ENCODE measurements around the gene NTM. TPM values are rescaled to one million over a fixed set of nuclear protein-coding genes. Genes with fewer than 3 reads are reported as not detected.

NTM gene
- total and polyA plus RNA-seq, 12 donors = 0.43 to 3.0 (median 1.3) TPM

- Histone ChIP-seq H3K36me3 (no peaks in the 10 kb centered on the region), H3K27me3 (peaks cover 0 to 10% (median 4%) of the 10 kb centered on the region in 7 donors), H3K4me1 (no peaks in the 10 kb centered on the region), H3K9me3 (no peaks in the 10 kb centered on the region), H3K27ac (no peak overlapping the region), H3K4me3 (no peak overlapping the region)
- DNase-seq = no peak
- no peak for ATAC-seq
- 61 to 71% methylated on average over 3 of the region's 3 CpGs for WGBS, 2 donors
- TF ChIP-seq CTCF (IDR thresholded peaks at IDR 0.05) = no peak
- intact Hi-C loops (cut with DNase I) = no loop called here
Observed at GRCh38 chr11:131977854-131978253, 607.4 kb downstream of the NTM start.

GRCh38 chr11:131978351-131978750 is 607.9 kb downstream of the NTM start:
- intact Hi-C loops (cut with DNase I) = no loop called here
- H3K36me3 ChIP-seq = no peaks in the 10 kb centered on the region
- 65 to 69% methylated on average over 5 of the region's 5 CpGs for WGBS, 2 donors
- H3K9me3 ChIP-seq = peaks cover 0 to 3% (median 0%) of the 10 kb centered on the region in 11 donors
- no peak for ATAC-seq
- no peak for DNase-seq
- no peak for TF ChIP-seq CTCF (IDR thresholded peaks at IDR 0.05)
- no peak overlapping the region for H3K4me3 ChIP-seq
- H3K27ac ChIP-seq = no peak overlapping the region
- peaks cover 0 to 10% (median 4%) of the 10 kb centered on the region in 7 donors for H3K27me3 ChIP-seq
- H3K4me1 ChIP-seq = no peaks in the 10 kb centered on the region

- H3K27me3 ChIP-seq = peaks cover 0 to 10% (median 4%) of the 10 kb centered on the region in 7 donors
- no peak for DNase-seq
- no peaks in the 10 kb centered on the region for H3K4me1 ChIP-seq
- ATAC-seq = no peak
- no peak overlapping the region for H3K27ac ChIP-seq
- peaks cover 0 to 10% (median 0%) of the 10 kb centered on the region in 11 donors for H3K9me3 ChIP-seq
- TF ChIP-seq CTCF (IDR thresholded peaks at IDR 0.05) = no peak
- no peak overlapping the region for H3K4me3 ChIP-seq
- H3K36me3 ChIP-seq = no peaks in the 10 kb centered on the region
- intact Hi-C loops (cut with DNase I) = no loop called here
- WGBS, 2 donors = 87 to 88% methylated on average over 3 of the region's 3 CpGs
Observed at GRCh38 chr11:131979364-131979763, 608.9 kb downstream of the NTM start.

GRCh38 chr11:131980199-131980598 is 609.8 kb downstream of the NTM start:
- Histone ChIP-seq H3K36me3 (no peaks in the 10 kb centered on the region), H3K4me3 (no peak overlapping the region), H3K27me3 (peaks cover 0 to 10% (median 4%) of the 10 kb centered on the region in 7 donors), H3K27ac (no peak overlapping the region), H3K4me1 (no peaks in the 10 kb centered on the region), H3K9me3 (peaks cover 0 to 10% (median 0%) of the 10 kb centered on the region in 11 donors)
- intact Hi-C loops (cut with DNase I) = no loop called here
- WGBS, 2 donors = 86% methylated on average over 3 of the region's 3 CpGs
- ATAC-seq (no peak), DNase-seq (no peak)
- TF ChIP-seq CTCF (IDR thresholded peaks at IDR 0.05) = no peak
